Hepatocyte (in vitro differentiated cells): ENCODE data around the gene MAPRE2. TPM values are rescaled to one million over a fixed set of nuclear protein-coding genes. Genes with fewer than 3 reads are reported as not detected.

Experiments
- DNase-seq: peaks from one replicate; pipeline ENCODE4 v3.0.0-alpha.2; 2016; ENCODE audit warnings: low spot score
- H2AFZ ChIP-seq: fragments of 200-600 bp; sonication (generic); 2 replicates; pipeline ENCODE4 v1.6.0; 2016; ENCODE audit warnings: antibody characterized with exemption, mild to moderate bottlenecking
- H3K27ac ChIP-seq: fragments of 200-600 bp; sonication (generic); 2 replicates; pipeline ENCODE4 v1.5.1; 2016; ENCODE audit warnings: mild to moderate bottlenecking
- H3K27me3 ChIP-seq: fragments of 200-600 bp; sonication (generic); 2 replicates; pipeline ENCODE4 v1.6.1; 2016
- H3K36me3 ChIP-seq: fragments of 200-600 bp; sonication (generic); replicated peaks from 2 replicates; pipeline ENCODE4 v1.5.1; 2016; ENCODE audit warnings: low read depth; ENCODE audit not compliant: insufficient read depth
- H3K4me1 ChIP-seq: fragments of 200-600 bp; sonication (generic); 2 replicates; pipeline ENCODE4 v1.5.1; 2016; ENCODE audit warnings: mild to moderate bottlenecking, moderate library complexity; ENCODE audit not compliant: insufficient read depth
- H3K4me2 ChIP-seq: fragments of 200-600 bp; sonication (generic); 2 replicates; pipeline ENCODE4 v1.6.0; 2016
- H3K4me3 ChIP-seq: fragments of 200-600 bp; sonication (generic); 2 replicates; pipeline ENCODE4 v1.5.1; 2016; ENCODE audit warnings: mild to moderate bottlenecking
- H3K79me2 ChIP-seq: fragments of 200-600 bp; sonication (generic); 2 replicates; pipeline ENCODE4 v1.6.0; 2017; ENCODE audit warnings: mild to moderate bottlenecking
- H3K9me2 ChIP-seq: fragments of 200-600 bp; sonication (generic); replicated peaks from 2 replicates; pipeline ENCODE4 v1.6.0; 2017; ENCODE audit warnings: mild to moderate bottlenecking; ENCODE audit not compliant: insufficient read depth
- H3K9me3 ChIP-seq: fragments of 200-600 bp; sonication (generic); 2 replicates; pipeline ENCODE4 v1.5.1; 2016; ENCODE audit warnings: low read depth, mild to moderate bottlenecking
- H4K20me1 ChIP-seq: fragments of 200-600 bp; sonication (generic); 2 replicates; pipeline ENCODE4 v1.6.0; 2016; ENCODE audit warnings: mild to moderate bottlenecking; ENCODE audit not compliant: insufficient read depth, poor library complexity, severe bottlenecking
- EZH2 ChIP-seq: fragments of 200-600 bp; sonication (generic); IDR thresholded peaks from 2 replicates; pipeline ENCODE4 v1.6.1; 2016; ENCODE audit warnings: antibody characterized with exemption, mild to moderate bottlenecking, borderline replicate concordance
- EZH2phosphoT487 ChIP-seq: fragments of 200-600 bp; sonication (generic); IDR thresholded peaks from one replicate; pipeline ENCODE4 v1.6.1; 2018; ENCODE audit warnings: antibody characterized with exemption, mild to moderate bottlenecking, low read depth, moderate library complexity; ENCODE audit not compliant: unreplicated experiment, severe bottlenecking
- WGBS: methylation state at CpG from one replicate; pipeline ENCODE4 v1.1.6; 2016; ENCODE audit warnings: low lambda C conversion rate; ENCODE audit errors: missing lambda C conversion rate; 5-methylcytosine and 5-hydroxymethylcytosine counted together
- polyA plus RNA-seq: library from polyadenylated mRNA; unstranded; fragments of >200 nt; fragmentation: Nextera tagmentation; extraction: Ambion mirVana; gene quantifications from 2 replicates; pipeline ENCODE4 v1.2.1, GENCODE V29; 2016
- total RNA-seq: library from RNA; depleted of rRNA; stranded (reverse); fragments of >200 nt; gene quantifications from 2 replicates; pipeline ENCODE4 v1.2.3, GENCODE V29; 2014
- TF ChIP-seq, protein P1 (sequence below): fragments of 200-600 bp; sonication (generic); IDR thresholded peaks from 2 replicates; pipeline ENCODE4 v1.5.1; 2016; ENCODE audit warnings: antibody characterized with exemption, mild to moderate bottlenecking; ENCODE audit not compliant: poor library complexity

The MAPRE2 gene
- total and polyA plus RNA-seq, 2 experiments from 2014 or later: 19.1 to 27.6 TPM

DNA sequence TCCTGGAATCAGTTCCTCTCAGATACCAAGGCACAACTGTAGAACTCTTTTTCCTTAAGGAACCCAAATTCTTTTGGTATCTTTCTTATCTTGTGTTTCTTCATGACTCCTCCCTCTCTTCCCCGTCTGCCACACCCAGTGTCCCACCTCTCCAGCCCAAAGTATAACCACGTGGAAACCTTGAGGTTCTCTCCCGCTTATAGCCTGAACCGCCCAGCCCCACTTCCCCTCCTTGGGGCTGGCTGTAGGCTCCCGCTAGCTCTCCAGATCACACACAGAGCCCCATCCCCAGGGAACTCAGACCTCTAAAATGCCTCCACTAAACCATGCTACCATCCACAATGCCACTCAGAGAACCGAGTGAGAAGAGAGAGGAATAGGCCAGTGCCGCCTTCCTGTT lies 87.5 kb downstream of the MAPRE2 start:
- no peak overlapping the region for H2AFZ ChIP-seq
- H3K36me3 ChIP-seq: no peaks in the 10 kb centered on the region
- no peak overlapping the region for H3K4me3 ChIP-seq
- H3K79me2 ChIP-seq: no peaks in the 10 kb centered on the region
- no peaks in the 10 kb centered on the region for H3K9me3 ChIP-seq
- no peak overlapping the region for H3K4me2 ChIP-seq
- TF ChIP-seq, protein P1, sequence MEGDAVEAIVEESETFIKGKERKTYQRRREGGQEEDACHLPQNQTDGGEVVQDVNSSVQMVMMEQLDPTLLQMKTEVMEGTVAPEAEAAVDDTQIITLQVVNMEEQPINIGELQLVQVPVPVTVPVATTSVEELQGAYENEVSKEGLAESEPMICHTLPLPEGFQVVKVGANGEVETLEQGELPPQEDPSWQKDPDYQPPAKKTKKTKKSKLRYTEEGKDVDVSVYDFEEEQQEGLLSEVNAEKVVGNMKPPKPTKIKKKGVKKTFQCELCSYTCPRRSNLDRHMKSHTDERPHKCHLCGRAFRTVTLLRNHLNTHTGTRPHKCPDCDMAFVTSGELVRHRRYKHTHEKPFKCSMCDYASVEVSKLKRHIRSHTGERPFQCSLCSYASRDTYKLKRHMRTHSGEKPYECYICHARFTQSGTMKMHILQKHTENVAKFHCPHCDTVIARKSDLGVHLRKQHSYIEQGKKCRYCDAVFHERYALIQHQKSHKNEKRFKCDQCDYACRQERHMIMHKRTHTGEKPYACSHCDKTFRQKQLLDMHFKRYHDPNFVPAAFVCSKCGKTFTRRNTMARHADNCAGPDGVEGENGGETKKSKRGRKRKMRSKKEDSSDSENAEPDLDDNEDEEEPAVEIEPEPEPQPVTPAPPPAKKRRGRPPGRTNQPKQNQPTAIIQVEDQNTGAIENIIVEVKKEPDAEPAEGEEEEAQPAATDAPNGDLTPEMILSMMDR: no peak
- TF ChIP-seq EZH2: no peak
- TF ChIP-seq EZH2phosphoT487: no peak
- H3K27ac ChIP-seq: no peak overlapping the region
- H4K20me1 ChIP-seq: no peaks in the 10 kb centered on the region
- H3K27me3 ChIP-seq: no peaks in the 10 kb centered on the region
- WGBS: 93% methylated on average over 7 of the region's 7 CpGs
- DNase-seq: no peak
- H3K9me2 ChIP-seq: no peaks in the 10 kb centered on the region
- H3K4me1 ChIP-seq: peaks cover 7% of the 10 kb centered on the region

DNA sequence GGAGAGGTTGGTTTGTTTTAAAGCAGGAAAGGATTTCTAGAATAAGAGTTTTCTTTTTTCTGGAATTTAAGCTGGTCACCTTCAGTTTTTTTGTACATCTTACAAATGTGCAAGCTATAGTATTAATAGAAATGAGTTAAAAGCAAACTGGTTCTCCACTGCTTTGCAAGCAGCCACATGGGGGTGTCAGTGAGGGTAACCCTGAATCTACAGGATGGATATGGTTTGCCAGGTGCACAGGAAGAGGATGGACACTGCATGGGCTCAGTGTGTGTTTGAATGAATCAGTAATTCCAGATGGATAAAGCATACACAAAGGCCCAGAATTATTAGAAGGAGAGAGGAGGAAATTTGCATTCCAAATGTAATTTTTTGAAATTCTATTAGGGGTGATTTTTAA lies 89.0 kb downstream of the MAPRE2 start:
- H2AFZ ChIP-seq: no peak overlapping the region
- no peaks in the 10 kb centered on the region for H3K79me2 ChIP-seq
- TF ChIP-seq, protein P1: no peak
- TF ChIP-seq EZH2 (no peak), EZH2phosphoT487 (no peak)
- peaks cover 7% of the 10 kb centered on the region for H3K4me1 ChIP-seq
- no peaks in the 10 kb centered on the region for H3K9me2 ChIP-seq
- H3K36me3 ChIP-seq: no peaks in the 10 kb centered on the region
- H3K9me3 ChIP-seq: no peaks in the 10 kb centered on the region
- no peak overlapping the region for H3K4me3 ChIP-seq
- no peaks in the 10 kb centered on the region for H3K27me3 ChIP-seq
- H3K27ac ChIP-seq: no peak overlapping the region
- H3K4me2 ChIP-seq: no peak overlapping the region
- no peaks in the 10 kb centered on the region for H4K20me1 ChIP-seq
- DNase-seq: no peak

DNA sequence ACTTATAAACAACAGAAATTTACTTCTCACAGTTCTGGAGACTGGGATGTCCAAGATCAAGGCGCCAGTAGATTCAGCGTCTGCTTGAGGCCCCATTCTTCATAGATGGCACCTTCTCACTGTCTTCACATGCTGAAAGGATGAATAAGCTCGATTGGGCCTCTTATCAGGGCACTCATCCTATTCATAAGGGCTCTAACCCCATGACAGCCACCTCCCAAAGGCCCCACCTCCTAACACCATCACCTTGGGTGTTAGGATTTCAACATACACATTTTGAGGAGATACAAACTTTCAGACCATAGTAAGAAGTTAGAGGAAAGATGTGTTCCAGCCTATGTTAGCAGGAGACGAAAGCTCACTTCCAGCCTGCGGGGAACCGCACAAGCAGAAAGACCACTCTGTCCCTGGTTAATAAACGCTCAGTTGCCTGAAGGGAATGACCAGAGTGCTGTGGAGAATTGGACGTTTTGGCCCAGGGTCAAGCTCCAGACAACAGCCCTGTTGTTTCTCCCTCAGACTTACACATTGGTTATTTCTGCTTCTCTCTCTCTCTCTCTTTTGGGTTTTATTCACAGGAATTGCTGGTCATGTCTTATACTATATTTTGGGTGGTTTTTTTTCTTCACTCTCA lies 90.3 kb downstream of the MAPRE2 start:
- no peak for DNase-seq
- Histone ChIP-seq H2AFZ (no peak overlapping the region), H3K9me2 (no peaks in the 10 kb centered on the region), H3K79me2 (no peaks in the 10 kb centered on the region), H3K4me3 (no peak overlapping the region), H3K27ac (peak overlapping the region; percentile 66), H3K27me3 (no peaks in the 10 kb centered on the region), H3K36me3 (no peaks in the 10 kb centered on the region), H4K20me1 (no peaks in the 10 kb centered on the region), H3K9me3 (no peaks in the 10 kb centered on the region), H3K4me1 (peaks cover 7% of the 10 kb centered on the region), H3K4me2 (peak overlapping the region; percentile 3)
- TF ChIP-seq EZH2phosphoT487: no peak
- no peak for TF ChIP-seq EZH2
- TF ChIP-seq, protein P1: no peak
- 89% methylated on average over 8 of the region's 8 CpGs for WGBS
